Ovary (tissue), 3 donors: ENCODE measurements around the gene DUSP2.

Experiments used
- EP300 ChIP-seq: sonication (generic); formaldehyde crosslinking; IDR thresholded peaks from one replicate; pipeline ENCODE4 v1.6.1; 2017; ENCODE audit warnings: antibody characterized with exemption
- POLR2A ChIP-seq: fragments of 450-650 bp; IDR thresholded peaks from one replicate; pipeline ENCODE4 v1.6.1; 2017; ENCODE audit warnings: antibody characterized with exemption, mild to moderate bottlenecking, moderate library complexity
- TF ChIP-seq, protein P1 (sequence below), 3 donors: fragments of 450-650 bp in 2 of 3; fragments of 200-600 bp in 1 of 3; IDR thresholded peaks; one replicate each; pipeline versions ENCODE4 v1.5.1 to v1.8.0; 2016 to 2022; ENCODE audit warnings: antibody characterized with exemption in 3 of 3, mild to moderate bottlenecking in 1 of 3
- donor health status: DM: no; HTN: no; CAD: no.

DNA sequence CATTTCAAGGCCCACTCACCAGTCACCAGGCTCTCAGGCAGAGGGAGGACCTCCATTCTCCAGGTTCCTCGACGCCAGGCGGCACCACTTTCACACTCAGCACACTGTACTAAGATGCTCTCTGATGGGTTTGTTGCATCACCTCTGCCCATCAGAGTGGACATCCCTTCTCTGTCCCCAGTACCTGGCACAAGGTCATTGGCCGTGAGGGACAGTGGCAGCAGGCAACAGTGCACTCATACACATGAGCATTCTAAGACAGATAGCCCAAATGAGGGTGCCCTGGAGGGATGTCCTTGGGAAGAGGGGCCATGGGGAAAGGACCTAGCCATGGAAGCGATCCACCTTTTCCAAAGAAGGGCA is 25.9 kb downstream of the DUSP2 start:
- TF ChIP-seq, protein P1, sequence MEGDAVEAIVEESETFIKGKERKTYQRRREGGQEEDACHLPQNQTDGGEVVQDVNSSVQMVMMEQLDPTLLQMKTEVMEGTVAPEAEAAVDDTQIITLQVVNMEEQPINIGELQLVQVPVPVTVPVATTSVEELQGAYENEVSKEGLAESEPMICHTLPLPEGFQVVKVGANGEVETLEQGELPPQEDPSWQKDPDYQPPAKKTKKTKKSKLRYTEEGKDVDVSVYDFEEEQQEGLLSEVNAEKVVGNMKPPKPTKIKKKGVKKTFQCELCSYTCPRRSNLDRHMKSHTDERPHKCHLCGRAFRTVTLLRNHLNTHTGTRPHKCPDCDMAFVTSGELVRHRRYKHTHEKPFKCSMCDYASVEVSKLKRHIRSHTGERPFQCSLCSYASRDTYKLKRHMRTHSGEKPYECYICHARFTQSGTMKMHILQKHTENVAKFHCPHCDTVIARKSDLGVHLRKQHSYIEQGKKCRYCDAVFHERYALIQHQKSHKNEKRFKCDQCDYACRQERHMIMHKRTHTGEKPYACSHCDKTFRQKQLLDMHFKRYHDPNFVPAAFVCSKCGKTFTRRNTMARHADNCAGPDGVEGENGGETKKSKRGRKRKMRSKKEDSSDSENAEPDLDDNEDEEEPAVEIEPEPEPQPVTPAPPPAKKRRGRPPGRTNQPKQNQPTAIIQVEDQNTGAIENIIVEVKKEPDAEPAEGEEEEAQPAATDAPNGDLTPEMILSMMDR (IDR thresholded peaks at IDR 0.05): no peak
- TF ChIP-seq POLR2A (no peak), EP300 (no peak)
